ENCODE results near the gene SAMD4A. TPM values are rescaled to one million over a fixed set of nuclear protein-coding genes. Genes with fewer than 3 reads are reported as not detected.
A peak's percentile ranks its signal among the peaks of the same experiment; 100 is the strongest.

Gene SAMD4A
- polyA plus RNA-seq, 3 donors = 3.2 to 8.6 (median 4.2) TPM

- Histone ChIP-seq H3K27me3 (ENCODE audit: control insufficient read depth in 2 of 2, insufficient read depth in 2 of 2, low read length in 2 of 2) (no peaks in the 10 kb centered on the region), H2AFZ (ENCODE audit: insufficient read depth, low read depth, low read length, poor library complexity, severe bottlenecking) (no peak overlapping the region), H3K9me3 (replicated peaks in 1 of 2; ENCODE audit: control insufficient read depth in 1 of 2, insufficient read depth in 1 of 2, low read length in 2 of 2) (no peaks in the 10 kb centered on the region), H3K79me2 (ENCODE audit: insufficient read depth, low read length) (no peaks in the 10 kb centered on the region), H3K36me3 (replicated peaks in 1 of 2; ENCODE audit: control insufficient read depth in 1 of 2, insufficient read depth in 2 of 2, low read length in 2 of 2) (no peaks in the 10 kb centered on the region), H3K9ac (ENCODE audit: insufficient read depth, low read length, poor library complexity, severe bottlenecking) (no peak overlapping the region), H3K4me1 (ENCODE audit: control insufficient read depth in 1 of 2, insufficient read depth in 2 of 2, low read length in 2 of 2) (no peaks in the 10 kb centered on the region), H4K20me1 (ENCODE audit: insufficient read depth, low read length) (no peaks in the 10 kb centered on the region), H3K27ac (ENCODE audit: low read depth in 1 of 2, low read length in 2 of 2) (no peak overlapping the region), H3K4me2 (replicated peaks; ENCODE audit: extremely low read depth, low read length, poor library complexity, severe bottlenecking) (no peak overlapping the region), H3K4me3 (replicated peaks in 1 of 3; ENCODE audit: low read depth in 2 of 3, low read length in 3 of 3) (no peak overlapping the region)
- peaks cover 8 to 10% (median 9%) of the 10 kb centered on the region in 3 donors for H3K27me3 Mint-ChIP-seq (ENCODE audit: low read depth in 3 of 3)
- WGBS (ENCODE audit: insufficient coverage) = 94% methylated on average over 8 of the region's 11 CpGs
- H3K4me3 Mint-ChIP-seq = no peak overlapping the region
- H3K27ac Mint-ChIP-seq = no peak overlapping the region
- intact Hi-C loops (cut with micrococcal nuclease) = no loop called here
- H3K4me1 Mint-ChIP-seq = peaks cover 2% of the 10 kb centered on the region
- no peak for DNase-seq
- H3K36me3 Mint-ChIP-seq = no peaks in the 10 kb centered on the region
- TF ChIP-seq, protein P1, sequence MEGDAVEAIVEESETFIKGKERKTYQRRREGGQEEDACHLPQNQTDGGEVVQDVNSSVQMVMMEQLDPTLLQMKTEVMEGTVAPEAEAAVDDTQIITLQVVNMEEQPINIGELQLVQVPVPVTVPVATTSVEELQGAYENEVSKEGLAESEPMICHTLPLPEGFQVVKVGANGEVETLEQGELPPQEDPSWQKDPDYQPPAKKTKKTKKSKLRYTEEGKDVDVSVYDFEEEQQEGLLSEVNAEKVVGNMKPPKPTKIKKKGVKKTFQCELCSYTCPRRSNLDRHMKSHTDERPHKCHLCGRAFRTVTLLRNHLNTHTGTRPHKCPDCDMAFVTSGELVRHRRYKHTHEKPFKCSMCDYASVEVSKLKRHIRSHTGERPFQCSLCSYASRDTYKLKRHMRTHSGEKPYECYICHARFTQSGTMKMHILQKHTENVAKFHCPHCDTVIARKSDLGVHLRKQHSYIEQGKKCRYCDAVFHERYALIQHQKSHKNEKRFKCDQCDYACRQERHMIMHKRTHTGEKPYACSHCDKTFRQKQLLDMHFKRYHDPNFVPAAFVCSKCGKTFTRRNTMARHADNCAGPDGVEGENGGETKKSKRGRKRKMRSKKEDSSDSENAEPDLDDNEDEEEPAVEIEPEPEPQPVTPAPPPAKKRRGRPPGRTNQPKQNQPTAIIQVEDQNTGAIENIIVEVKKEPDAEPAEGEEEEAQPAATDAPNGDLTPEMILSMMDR (IDR thresholded peaks at IDR 0.05) = no peak
- H3K9me3 Mint-ChIP-seq = no peaks in the 10 kb centered on the region
Observed at GRCh38 chr14:54754623-54755386, 187.9 kb downstream of the SAMD4A start.

GRCh38 chr14:54756656-54757392 is 189.9 kb downstream of the SAMD4A start:
- H3K27ac Mint-ChIP-seq = no peak overlapping the region
- no peaks in the 10 kb centered on the region for H4K20me1 ChIP-seq (ENCODE audit: insufficient read depth, low read length)
- peaks cover 2% of the 10 kb centered on the region for H3K4me1 Mint-ChIP-seq
- WGBS (ENCODE audit: insufficient coverage) = 14% methylated on average over 2 of the region's 3 CpGs
- H3K27me3 ChIP-seq (ENCODE audit: control insufficient read depth in 2 of 2, insufficient read depth in 2 of 2, low read length in 2 of 2) = no peaks in the 10 kb centered on the region
- H3K4me2 ChIP-seq (replicated peaks; ENCODE audit: extremely low read depth, low read length, poor library complexity, severe bottlenecking) = no peak overlapping the region
- H3K9me3 ChIP-seq (replicated peaks in 1 of 2; ENCODE audit: control insufficient read depth in 1 of 2, insufficient read depth in 1 of 2, low read length in 2 of 2) = no peaks in the 10 kb centered on the region
- intact Hi-C loops (cut with micrococcal nuclease) = no loop called here
- no peak overlapping the region for H2AFZ ChIP-seq (ENCODE audit: insufficient read depth, low read depth, low read length, poor library complexity, severe bottlenecking)
- H3K4me3 Mint-ChIP-seq = peak overlapping the region in 1 of 2 donors; percentile 47
- H3K9me3 Mint-ChIP-seq = no peaks in the 10 kb centered on the region
- H3K79me2 ChIP-seq (ENCODE audit: insufficient read depth, low read length) = no peaks in the 10 kb centered on the region
- no peak for DNase-seq
- H3K9ac ChIP-seq (ENCODE audit: insufficient read depth, low read length, poor library complexity, severe bottlenecking) = no peak overlapping the region
- H3K4me1 ChIP-seq (ENCODE audit: control insufficient read depth in 1 of 2, insufficient read depth in 2 of 2, low read length in 2 of 2) = no peaks in the 10 kb centered on the region
- no peaks in the 10 kb centered on the region for H3K36me3 Mint-ChIP-seq
- no peak overlapping the region for H3K27ac ChIP-seq (ENCODE audit: low read depth in 1 of 2, low read length in 2 of 2)
- no peaks in the 10 kb centered on the region for H3K36me3 ChIP-seq (replicated peaks in 1 of 2; ENCODE audit: control insufficient read depth in 1 of 2, insufficient read depth in 2 of 2, low read length in 2 of 2)
- no peak overlapping the region for H3K4me3 ChIP-seq (replicated peaks in 1 of 3; ENCODE audit: low read depth in 2 of 3, low read length in 3 of 3)
- TF ChIP-seq, protein P1 (IDR thresholded peaks at IDR 0.05) = no peak
- H3K27me3 Mint-ChIP-seq (ENCODE audit: low read depth in 3 of 3) = peaks cover 9 to 10% (median 9%) of the 10 kb centered on the region in 3 donors
